22Rv1 (cell line): ENCODE measurements around the gene SH3RF1.

ENCODE experiments used
- CTCF ChIP-seq: fragments of 450-650 bp; IDR thresholded peaks from 2 replicates; pipeline ENCODE4 v1.5.1; 2017; ENCODE audit warnings: mild to moderate bottlenecking
- ZFX ChIP-seq: fragments of 450-650 bp; IDR thresholded peaks from 2 replicates; pipeline ENCODE4 v1.6.1; 2017; ENCODE audit warnings: antibody characterized with exemption, borderline replicate concordance

GRCh38 chr4:169312690-169313422 lies 42.1 kb upstream of the SH3RF1 start:
- TF ChIP-seq CTCF (no peak), ZFX (no peak)
